GM18858 (cell line): ENCODE results near the gene RIMS1.
A peak's percentile ranks its signal among the peaks of the same experiment; 100 is the strongest.
"Not testable (repeated sequence)": the region's sequence is repeated elsewhere in the genome, so short reads cannot be mapped to it uniquely, and the experiment has no call there.

Source experiments
- ATAC-seq: cut with Tn5 transposase; IDR thresholded peaks from one replicate; pipeline ENCODE4 v1.9.1; 2021; ENCODE audit not compliant: unreplicated experiment

Gene RIMS1

GRCh38 chr6:71979911-71980310 is 93.6 kb downstream of the RIMS1 start:
- ATAC-seq: no peak

GRCh38 chr6:71982389-71982788 is 96.0 kb downstream of the RIMS1 start:
- ATAC-seq: peak; percentile 90

- ATAC-seq: no peak
Observed at GRCh38 chr6:71983131-71983530, 96.8 kb downstream of the RIMS1 start.

GRCh38 chr6:71994705-71995271 is 108.4 kb downstream of the RIMS1 start:
- no peak for ATAC-seq

- ATAC-seq: no peak
Observed at GRCh38 chr6:71997341-71997740, 111.0 kb downstream of the RIMS1 start.

GRCh38 chr6:72002415-72002814 is 116.1 kb downstream of the RIMS1 start:
- ATAC-seq: no peak

GRCh38 chr6:72006591-72006990 is 120.2 kb downstream of the RIMS1 start:
- ATAC-seq: not testable (repeated sequence)

GRCh38 chr6:72022830-72023229 is 136.5 kb downstream of the RIMS1 start:
- ATAC-seq: no peak

- ATAC-seq: no peak
Observed at GRCh38 chr6:72031471-72031870, 145.1 kb downstream of the RIMS1 start.

- no peak for ATAC-seq
Observed at GRCh38 chr6:72032086-72032485, 145.7 kb downstream of the RIMS1 start.

- no peak for ATAC-seq
Observed at GRCh38 chr6:72035486-72035885, 149.1 kb downstream of the RIMS1 start.

GRCh38 chr6:72035966-72036365 is 149.6 kb downstream of the RIMS1 start:
- ATAC-seq: no peak

GRCh38 chr6:72037006-72037405 is 150.7 kb downstream of the RIMS1 start:
- no peak for ATAC-seq

- no peak for ATAC-seq
Observed at GRCh38 chr6:72040111-72040510, 153.8 kb downstream of the RIMS1 start.

- ATAC-seq: no peak
Observed at GRCh38 chr6:72042088-72042487, 155.7 kb downstream of the RIMS1 start.

- no peak for ATAC-seq
Observed at GRCh38 chr6:72048080-72048479, 161.7 kb downstream of the RIMS1 start.

- no peak for ATAC-seq
Observed at GRCh38 chr6:72049376-72049775, 163.0 kb downstream of the RIMS1 start.

- no peak for ATAC-seq
Observed at GRCh38 chr6:72061286-72061685, 174.9 kb downstream of the RIMS1 start.

- ATAC-seq: no peak
Observed at GRCh38 chr6:72064399-72064975, 178.1 kb downstream of the RIMS1 start.

- no peak for ATAC-seq
Observed at GRCh38 chr6:72078096-72078495, 191.7 kb downstream of the RIMS1 start.

GRCh38 chr6:72080260-72080941 is 194.1 kb downstream of the RIMS1 start:
- ATAC-seq: no peak

GRCh38 chr6:72081871-72082270 is 195.5 kb downstream of the RIMS1 start:
- no peak for ATAC-seq

- no peak for ATAC-seq
Observed at GRCh38 chr6:72083976-72084375, 197.6 kb downstream of the RIMS1 start.
